ENCODE results near the gene NTM.

GRCh38 chr11:131549770-131550169 lies 179.4 kb downstream of the NTM start:
- TF ChIP-seq SUZ12 (IDR thresholded peaks at IDR 0.05) (no peak), ZNF384 (IDR thresholded peaks at IDR 0.05) (no peak), CTBP1 (IDR thresholded peaks at IDR 0.05; ENCODE audit: borderline replicate concordance) (no peak)
